ENCODE measurements around the gene TEX261. TPM values are rescaled to one million over a fixed set of nuclear protein-coding genes. Genes with fewer than 3 reads are reported as not detected.

Gene TEX261
- total and polyA plus RNA-seq, 2 of the 8 experiments (the other 6 are each of a cell fraction or from before 2014, with no cell fraction given): 25.2 to 30.1 TPM

DNA sequence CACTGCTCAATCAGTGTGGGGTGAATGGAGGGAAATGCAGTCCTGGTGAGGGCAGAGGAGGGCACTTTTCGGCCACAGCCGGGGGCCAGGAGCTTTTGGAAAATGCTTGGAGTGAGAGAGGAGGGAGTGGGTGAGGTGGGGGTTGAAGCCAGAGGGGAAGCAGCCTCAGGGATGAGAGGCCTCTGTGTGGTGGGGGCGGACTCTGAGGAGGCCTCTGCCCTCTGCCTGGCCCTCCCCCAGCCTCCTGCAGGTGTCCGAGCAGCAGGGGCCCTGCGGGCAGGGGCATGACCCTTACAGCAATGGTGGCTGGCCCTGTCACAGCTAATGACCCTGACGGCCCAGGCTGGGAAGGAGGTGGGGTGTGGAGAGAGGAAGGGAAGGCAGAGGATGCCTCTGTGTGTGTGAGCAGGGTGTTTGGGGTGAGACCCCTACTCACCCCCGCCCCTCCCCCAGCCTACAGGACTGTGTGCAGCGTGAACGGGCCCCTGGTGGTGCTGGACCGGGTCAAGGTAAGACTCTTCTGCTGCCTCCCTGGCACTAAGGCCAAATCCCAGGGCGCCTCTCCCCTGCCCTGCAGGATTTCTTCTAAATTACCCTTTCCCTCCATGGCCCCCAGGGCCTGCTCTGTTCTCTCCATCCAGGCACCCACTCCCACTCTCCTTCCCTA, 51.3 kb downstream of the TEX261 start:
- peaks cover 3% of the 10 kb centered on the region; the same call in 1 of the 2 replicates for H3K23me2 ChIP-seq (ENCODE audit: low read depth, low read length)
- H3K79me1 ChIP-seq (ENCODE audit: low read depth, low read length): no peaks in the 10 kb centered on the region
- H2BK12ac ChIP-seq (ENCODE audit: low read depth, low read length): no peak overlapping the region
- H3K4me1 ChIP-seq (replicated peaks in 1 of 4; ENCODE audit: control insufficient read depth in 3 of 4, insufficient read depth in 4 of 4, low read length in 3 of 4): peaks cover 9 to 30% (median 26%) of the 10 kb centered on the region in 4 experiments
- no peak overlapping the region for H4K5ac ChIP-seq (ENCODE audit: insufficient read length, low read depth, low read length)
- H4K8ac ChIP-seq (ENCODE audit: extremely low read depth, insufficient read depth, low read length): no peak overlapping the region
- no peak overlapping the region for H2AK5ac ChIP-seq (ENCODE audit: low read depth, low read length)
- H3K9me3 ChIP-seq (ENCODE audit: insufficient read depth in 2 of 2, low read depth in 1 of 2, low read length in 1 of 2): no peaks in the 10 kb centered on the region
- no peak overlapping the region for H3K9ac ChIP-seq (replicated peaks in 1 of 4; ENCODE audit: extremely low read depth in 1 of 4, low read depth in 3 of 4, low read length in 3 of 4)
- H3K27me3 ChIP-seq (replicated peaks in 1 of 4; ENCODE audit: control insufficient read depth in 3 of 4, extremely low read depth in 1 of 4, insufficient read depth in 3 of 4, low read length in 3 of 4): peaks cover 14 to 51% (median 43%) of the 10 kb centered on the region in 4 experiments
- no peak overlapping the region for H3K27ac ChIP-seq (ENCODE audit: low read depth, low read length)
- no peaks in the 10 kb centered on the region for H3K79me2 ChIP-seq (ENCODE audit: control insufficient read depth in 1 of 2, insufficient read depth in 2 of 2, low read length in 2 of 2)
- H3K56ac ChIP-seq (replicated peaks; ENCODE audit: insufficient read length, low read depth, low read length): no peak overlapping the region
- no peak overlapping the region for H3K23ac ChIP-seq (ENCODE audit: insufficient read length)
- no peak overlapping the region for H4K91ac ChIP-seq (replicated peaks; ENCODE audit: insufficient read length, low read length)
- H2BK20ac ChIP-seq (ENCODE audit: low read length): no peak overlapping the region
- CTCF ChIA-PET (ENCODE audit: partially characterized antibody): interaction anchor here (0.7 to 22.0 kb wide), 12 partner anchors 11 to 187 kb away, joined by 3 to 513 read pairs (median 4); partner anchors contain the start of genes ANKRD53, ATP6V1B1 and FIGLA
- WGBS, 2 experiments (ENCODE audit: extremely low coverage in 1 of 2, insufficient coverage in 1 of 2, insufficient read length in 1 of 2, insufficient replicate concordance in 2 of 2, low coverage in 1 of 2, low lambda C conversion rate in 2 of 2, missing lambda C conversion rate in 1 of 2): 66% methylated on average over 8 of the region's 11 CpGs; no CpG with 5 or more reads in 1 of the 2 experiments
- TF ChIP-seq, protein P1, sequence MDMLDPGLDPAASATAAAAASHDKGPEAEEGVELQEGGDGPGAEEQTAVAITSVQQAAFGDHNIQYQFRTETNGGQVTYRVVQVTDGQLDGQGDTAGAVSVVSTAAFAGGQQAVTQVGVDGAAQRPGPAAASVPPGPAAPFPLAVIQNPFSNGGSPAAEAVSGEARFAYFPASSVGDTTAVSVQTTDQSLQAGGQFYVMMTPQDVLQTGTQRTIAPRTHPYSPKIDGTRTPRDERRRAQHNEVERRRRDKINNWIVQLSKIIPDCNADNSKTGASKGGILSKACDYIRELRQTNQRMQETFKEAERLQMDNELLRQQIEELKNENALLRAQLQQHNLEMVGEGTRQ (IDR thresholded peaks at IDR 0.05; ENCODE audit: low read length): no peak
- no peak overlapping the region for H2AFZ ChIP-seq (ENCODE audit: low read length)
- no peak overlapping the region for H2BK15ac ChIP-seq (ENCODE audit: low read length)
- peak overlapping the region in 1 of 2 experiments; percentile 50; a peak in 2 of 4 replicates for H3K4me2 ChIP-seq (ENCODE audit: insufficient read depth in 1 of 2, low read depth in 2 of 2, low read length in 2 of 2)
- no peak overlapping the region for H2BK5ac ChIP-seq (ENCODE audit: low read depth, low read length)
- no peak overlapping the region; a peak in 1 of 8 replicates for H3K4me3 ChIP-seq (ENCODE audit: extremely low read depth in 1 of 4, insufficient read depth in 2 of 4, low read depth in 3 of 4, low read length in 4 of 4)
- H4K20me1 ChIP-seq (replicated peaks in 1 of 2; ENCODE audit: control insufficient read depth in 1 of 2, insufficient read depth in 2 of 2, low read length in 2 of 2): peaks cover 0 to 3% of the 10 kb centered on the region in 2 experiments
- H3K36me3 ChIP-seq (ENCODE audit: control insufficient read depth in 2 of 4, insufficient read depth in 4 of 4, low read length in 3 of 4): no peaks in the 10 kb centered on the region
- peak overlapping the region; percentile 36; the same call in 1 of the 2 replicates for H3K18ac ChIP-seq (ENCODE audit: extremely low read depth, low read length)
- POLR2A ChIA-PET (ENCODE audit: partially characterized antibody): no interaction called here
- no peak overlapping the region for H3K4ac ChIP-seq (replicated peaks; ENCODE audit: insufficient read length, low read depth, low read length)
- no peak overlapping the region for H3K14ac ChIP-seq (ENCODE audit: insufficient read length)
- no peak overlapping the region for H2BK120ac ChIP-seq (replicated peaks; ENCODE audit: low read depth, low read length)
- DNase-seq (ENCODE audit: low read depth in 1 of 2, low spot score in 2 of 2) (peak in 1 of 2 experiments; percentile 49), FAIRE-seq (no peak)

Measured in H1 (cell line).